H54 (cell line): ENCODE measurements around the gene TAF13.
"Not testable (repeated sequence)": the region's sequence is repeated elsewhere in the genome, so short reads cannot be mapped to it uniquely, and the experiment has no call there.

Experiments
- DNase-seq: peaks from one replicate; pipeline ENCODE4 v3.0.0; 2011; ENCODE audit warnings: low spot score, mixed read lengths; ENCODE audit not compliant: insufficient read length
- FAIRE-seq: peaks from 3 replicates; lab custom pipeline; 2011; peaks lifted over from hg19 to GRCh38; lab: Jason Lieb, UNC
- POLR2A ChIP-seq: IDR thresholded peaks from 2 replicates; pipeline ENCODE4 v1.6.1; 2011; ENCODE audit warnings: low read depth, mild to moderate bottlenecking, low read length

The TAF13 gene

GRCh38 chr1:109047339-109047738 lies 28.5 kb downstream of the TAF13 start:
- TF ChIP-seq POLR2A = no peak
- FAIRE-seq = no peak

GRCh38 chr1:109046671-109047070 lies 29.1 kb downstream of the TAF13 start:
- no peak for FAIRE-seq
- TF ChIP-seq POLR2A = no peak
- DNase-seq = no peak

More at GRCh38 chr1:109047339-109047738, 28.5 kb downstream of the TAF13 start:
- DNase-seq = no peak

GRCh38 chr1:109045595-109045994 lies 30.2 kb downstream of the TAF13 start:
- FAIRE-seq (no peak), DNase-seq (no peak)
- no peak for TF ChIP-seq POLR2A

- FAIRE-seq (peak; percentile 41), DNase-seq (peak; percentile 97)
- peak; percentile 98 for TF ChIP-seq POLR2A
Measured at GRCh38 chr1:109041621-109042468, 34.0 kb downstream of the TAF13 start, which contains the start of gene WDR47. Gene WDR47 (minus strand): TSS chr1:109042102. CDS start chr1:109023512, 18,590 bp downstream.

- DNase-seq = peak; percentile 33
- TF ChIP-seq POLR2A = no peak
- FAIRE-seq = no peak
Measured at GRCh38 chr1:109040989-109041620, 34.7 kb downstream of the TAF13 start.

GRCh38 chr1:109040627-109040988 lies 35.2 kb downstream of the TAF13 start:
- no peak for TF ChIP-seq POLR2A
- no peak for FAIRE-seq
- DNase-seq = no peak

GRCh38 chr1:109034382-109034781 lies 41.4 kb downstream of the TAF13 start:
- DNase-seq (no peak), FAIRE-seq (no peak)
- no peak for TF ChIP-seq POLR2A

- not testable (repeated sequence) for FAIRE-seq, DNase-seq
Measured at GRCh38 chr1:109029493-109029892, 46.3 kb downstream of the TAF13 start.

- no peak for FAIRE-seq
- no peak for TF ChIP-seq POLR2A
- no peak for DNase-seq
Measured at GRCh38 chr1:109027841-109028240, 48.0 kb downstream of the TAF13 start.

GRCh38 chr1:109025694-109026093 lies 50.1 kb downstream of the TAF13 start:
- no peak for DNase-seq
- no peak for FAIRE-seq
- no peak for TF ChIP-seq POLR2A

- no peak for TF ChIP-seq POLR2A
- FAIRE-seq (peak; percentile 57), DNase-seq (no peak)
Measured at GRCh38 chr1:109024646-109025045, 51.2 kb downstream of the TAF13 start.

- TF ChIP-seq POLR2A = no peak
- DNase-seq (no peak), FAIRE-seq (no peak)
Measured at GRCh38 chr1:109020693-109021257, 55.0 kb downstream of the TAF13 start.

- DNase-seq, FAIRE-seq: not testable (repeated sequence)
Measured at GRCh38 chr1:109017719-109018118, 58.1 kb downstream of the TAF13 start.

GRCh38 chr1:109017134-109017533 lies 58.7 kb downstream of the TAF13 start:
- no peak for FAIRE-seq
- no peak for DNase-seq
- TF ChIP-seq POLR2A = no peak
